ENCODE measurements around the gene EPHA3.
A peak's percentile ranks its signal among the peaks of the same experiment; 100 is the strongest.

Gene EPHA3

DNA sequence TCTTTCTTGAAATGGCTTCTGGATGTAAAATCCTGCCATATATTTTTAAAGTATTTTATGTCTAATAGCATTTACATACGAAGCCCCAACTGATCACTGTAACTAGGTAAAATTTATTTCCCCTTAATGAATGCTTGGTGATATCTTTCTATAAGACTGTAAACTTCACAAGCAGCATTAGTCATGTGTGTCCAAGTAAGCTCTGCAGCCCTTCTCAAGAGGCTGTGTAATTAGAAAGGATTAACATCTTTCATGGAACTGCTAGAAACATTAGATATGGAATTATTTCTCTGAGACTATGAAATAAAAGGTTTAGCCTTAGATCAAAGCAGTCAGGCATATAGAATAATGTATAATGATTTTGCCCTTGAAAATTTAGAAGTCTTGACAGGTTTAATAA lies 143.3 kb downstream of the EPHA3 start:
- CTCF ChIA-PET: no interaction called here

DNA sequence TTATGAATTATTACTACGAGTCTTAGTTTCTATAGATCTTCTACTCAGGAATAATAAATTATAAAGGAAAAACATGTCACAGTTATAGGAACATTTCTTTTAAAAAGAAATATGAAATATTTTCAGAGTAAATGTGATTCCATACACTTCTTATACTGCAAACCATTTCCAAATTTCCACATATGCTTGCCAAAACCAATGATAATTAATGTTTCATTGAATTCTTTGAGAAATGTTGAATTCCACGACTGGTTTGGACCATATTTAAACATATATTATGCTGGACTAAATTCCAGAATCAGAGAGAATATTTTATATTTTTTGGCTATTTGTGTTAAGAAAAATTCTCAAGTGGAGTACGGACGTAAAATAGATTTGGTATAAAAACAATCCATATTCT lies 144.6 kb downstream of the EPHA3 start:
- peaks cover 3% of the 10 kb centered on the region; the same call in 1 of the 2 replicates for H3K4me1 ChIP-seq (ENCODE audit: control insufficient read depth, insufficient read depth, low read length)
- TF ChIP-seq, protein P1, sequence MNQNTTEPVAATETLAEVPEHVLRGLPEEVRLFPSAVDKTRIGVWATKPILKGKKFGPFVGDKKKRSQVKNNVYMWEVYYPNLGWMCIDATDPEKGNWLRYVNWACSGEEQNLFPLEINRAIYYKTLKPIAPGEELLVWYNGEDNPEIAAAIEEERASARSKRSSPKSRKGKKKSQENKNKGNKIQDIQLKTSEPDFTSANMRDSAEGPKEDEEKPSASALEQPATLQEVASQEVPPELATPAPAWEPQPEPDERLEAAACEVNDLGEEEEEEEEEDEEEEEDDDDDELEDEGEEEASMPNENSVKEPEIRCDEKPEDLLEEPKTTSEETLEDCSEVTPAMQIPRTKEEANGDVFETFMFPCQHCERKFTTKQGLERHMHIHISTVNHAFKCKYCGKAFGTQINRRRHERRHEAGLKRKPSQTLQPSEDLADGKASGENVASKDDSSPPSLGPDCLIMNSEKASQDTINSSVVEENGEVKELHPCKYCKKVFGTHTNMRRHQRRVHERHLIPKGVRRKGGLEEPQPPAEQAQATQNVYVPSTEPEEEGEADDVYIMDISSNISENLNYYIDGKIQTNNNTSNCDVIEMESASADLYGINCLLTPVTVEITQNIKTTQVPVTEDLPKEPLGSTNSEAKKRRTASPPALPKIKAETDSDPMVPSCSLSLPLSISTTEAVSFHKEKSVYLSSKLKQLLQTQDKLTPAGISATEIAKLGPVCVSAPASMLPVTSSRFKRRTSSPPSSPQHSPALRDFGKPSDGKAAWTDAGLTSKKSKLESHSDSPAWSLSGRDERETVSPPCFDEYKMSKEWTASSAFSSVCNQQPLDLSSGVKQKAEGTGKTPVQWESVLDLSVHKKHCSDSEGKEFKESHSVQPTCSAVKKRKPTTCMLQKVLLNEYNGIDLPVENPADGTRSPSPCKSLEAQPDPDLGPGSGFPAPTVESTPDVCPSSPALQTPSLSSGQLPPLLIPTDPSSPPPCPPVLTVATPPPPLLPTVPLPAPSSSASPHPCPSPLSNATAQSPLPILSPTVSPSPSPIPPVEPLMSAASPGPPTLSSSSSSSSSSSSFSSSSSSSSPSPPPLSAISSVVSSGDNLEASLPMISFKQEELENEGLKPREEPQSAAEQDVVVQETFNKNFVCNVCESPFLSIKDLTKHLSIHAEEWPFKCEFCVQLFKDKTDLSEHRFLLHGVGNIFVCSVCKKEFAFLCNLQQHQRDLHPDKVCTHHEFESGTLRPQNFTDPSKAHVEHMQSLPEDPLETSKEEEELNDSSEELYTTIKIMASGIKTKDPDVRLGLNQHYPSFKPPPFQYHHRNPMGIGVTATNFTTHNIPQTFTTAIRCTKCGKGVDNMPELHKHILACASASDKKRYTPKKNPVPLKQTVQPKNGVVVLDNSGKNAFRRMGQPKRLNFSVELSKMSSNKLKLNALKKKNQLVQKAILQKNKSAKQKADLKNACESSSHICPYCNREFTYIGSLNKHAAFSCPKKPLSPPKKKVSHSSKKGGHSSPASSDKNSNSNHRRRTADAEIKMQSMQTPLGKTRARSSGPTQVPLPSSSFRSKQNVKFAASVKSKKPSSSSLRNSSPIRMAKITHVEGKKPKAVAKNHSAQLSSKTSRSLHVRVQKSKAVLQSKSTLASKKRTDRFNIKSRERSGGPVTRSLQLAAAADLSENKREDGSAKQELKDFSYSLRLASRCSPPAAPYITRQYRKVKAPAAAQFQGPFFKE (tag by site-specific recombination; IDR thresholded peaks at IDR 0.05; ENCODE audit: borderline replicate concordance): no peak
- TF ChIP-seq ZNF626 (tag by site-specific recombination; IDR thresholded peaks at IDR 0.05): no peak
- no peak for TF ChIP-seq ZNF658 (tag by site-specific recombination; IDR thresholded peaks at IDR 0.05)
- no peak for TF ChIP-seq ZSCAN23 (tag by site-specific recombination; IDR thresholded peaks at IDR 0.05)
- TF ChIP-seq ZNF324 (tag by site-specific recombination; IDR thresholded peaks at IDR 0.05): no peak

More for the DNA sequence above, 143.3 kb downstream of the EPHA3 start:
- TF ChIP-seq ZNF114 (tag by site-specific recombination; IDR thresholded peaks at IDR 0.05) (no peak), ZNF132 (tag by site-specific recombination; IDR thresholded peaks at IDR 0.05; ENCODE audit: borderline replicate concordance) (no peak), ZBTB8A (tag by site-specific recombination; IDR thresholded peaks at IDR 0.05) (no peak), ZNF501 (tag by site-specific recombination; IDR thresholded peaks at IDR 0.05) (no peak), ZNF654 (tag by site-specific recombination; IDR thresholded peaks at IDR 0.05; ENCODE audit: low read depth) (no peak), KLF10 (tag by site-specific recombination; IDR thresholded peaks at IDR 0.05) (no peak), ZNF175 (tag by site-specific recombination; IDR thresholded peaks at IDR 0.05) (no peak), ZNF202 (tag by site-specific recombination; IDR thresholded peaks at IDR 0.05; ENCODE audit: borderline replicate concordance) (no peak), FEZF1 (tag by site-specific recombination; IDR thresholded peaks at IDR 0.05) (peak; percentile 11; the same call in 1 of the 2 replicates), SP7 (tag by site-specific recombination; IDR thresholded peaks at IDR 0.05) (peak; percentile 50; the same call in 1 of the 2 replicates)
- TF ChIP-seq, protein P2, sequence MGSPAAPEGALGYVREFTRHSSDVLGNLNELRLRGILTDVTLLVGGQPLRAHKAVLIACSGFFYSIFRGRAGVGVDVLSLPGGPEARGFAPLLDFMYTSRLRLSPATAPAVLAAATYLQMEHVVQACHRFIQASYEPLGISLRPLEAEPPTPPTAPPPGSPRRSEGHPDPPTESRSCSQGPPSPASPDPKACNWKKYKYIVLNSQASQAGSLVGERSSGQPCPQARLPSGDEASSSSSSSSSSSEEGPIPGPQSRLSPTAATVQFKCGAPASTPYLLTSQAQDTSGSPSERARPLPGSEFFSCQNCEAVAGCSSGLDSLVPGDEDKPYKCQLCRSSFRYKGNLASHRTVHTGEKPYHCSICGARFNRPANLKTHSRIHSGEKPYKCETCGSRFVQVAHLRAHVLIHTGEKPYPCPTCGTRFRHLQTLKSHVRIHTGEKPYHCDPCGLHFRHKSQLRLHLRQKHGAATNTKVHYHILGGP (tag by site-specific recombination; IDR thresholded peaks at IDR 0.05): no peak
- TF ChIP-seq, protein P3, sequence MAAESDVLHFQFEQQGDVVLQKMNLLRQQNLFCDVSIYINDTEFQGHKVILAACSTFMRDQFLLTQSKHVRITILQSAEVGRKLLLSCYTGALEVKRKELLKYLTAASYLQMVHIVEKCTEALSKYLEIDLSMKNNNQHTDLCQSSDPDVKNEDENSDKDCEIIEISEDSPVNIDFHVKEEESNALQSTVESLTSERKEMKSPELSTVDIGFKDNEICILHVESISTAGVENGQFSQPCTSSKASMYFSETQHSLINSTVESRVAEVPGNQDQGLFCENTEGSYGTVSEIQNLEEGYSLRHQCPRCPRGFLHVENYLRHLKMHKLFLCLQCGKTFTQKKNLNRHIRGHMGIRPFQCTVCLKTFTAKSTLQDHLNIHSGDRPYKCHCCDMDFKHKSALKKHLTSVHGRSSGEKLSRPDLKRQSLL (tag by site-specific recombination; IDR thresholded peaks at IDR 0.05): no peak
- TF ChIP-seq, protein P4, sequence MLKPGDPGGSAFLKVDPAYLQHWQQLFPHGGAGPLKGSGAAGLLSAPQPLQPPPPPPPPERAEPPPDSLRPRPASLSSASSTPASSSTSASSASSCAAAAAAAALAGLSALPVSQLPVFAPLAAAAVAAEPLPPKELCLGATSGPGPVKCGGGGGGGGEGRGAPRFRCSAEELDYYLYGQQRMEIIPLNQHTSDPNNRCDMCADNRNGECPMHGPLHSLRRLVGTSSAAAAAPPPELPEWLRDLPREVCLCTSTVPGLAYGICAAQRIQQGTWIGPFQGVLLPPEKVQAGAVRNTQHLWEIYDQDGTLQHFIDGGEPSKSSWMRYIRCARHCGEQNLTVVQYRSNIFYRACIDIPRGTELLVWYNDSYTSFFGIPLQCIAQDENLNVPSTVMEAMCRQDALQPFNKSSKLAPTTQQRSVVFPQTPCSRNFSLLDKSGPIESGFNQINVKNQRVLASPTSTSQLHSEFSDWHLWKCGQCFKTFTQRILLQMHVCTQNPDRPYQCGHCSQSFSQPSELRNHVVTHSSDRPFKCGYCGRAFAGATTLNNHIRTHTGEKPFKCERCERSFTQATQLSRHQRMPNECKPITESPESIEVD (tag by site-specific recombination; IDR thresholded peaks at IDR 0.05): peak; percentile 55
- TF ChIP-seq, protein P5, sequence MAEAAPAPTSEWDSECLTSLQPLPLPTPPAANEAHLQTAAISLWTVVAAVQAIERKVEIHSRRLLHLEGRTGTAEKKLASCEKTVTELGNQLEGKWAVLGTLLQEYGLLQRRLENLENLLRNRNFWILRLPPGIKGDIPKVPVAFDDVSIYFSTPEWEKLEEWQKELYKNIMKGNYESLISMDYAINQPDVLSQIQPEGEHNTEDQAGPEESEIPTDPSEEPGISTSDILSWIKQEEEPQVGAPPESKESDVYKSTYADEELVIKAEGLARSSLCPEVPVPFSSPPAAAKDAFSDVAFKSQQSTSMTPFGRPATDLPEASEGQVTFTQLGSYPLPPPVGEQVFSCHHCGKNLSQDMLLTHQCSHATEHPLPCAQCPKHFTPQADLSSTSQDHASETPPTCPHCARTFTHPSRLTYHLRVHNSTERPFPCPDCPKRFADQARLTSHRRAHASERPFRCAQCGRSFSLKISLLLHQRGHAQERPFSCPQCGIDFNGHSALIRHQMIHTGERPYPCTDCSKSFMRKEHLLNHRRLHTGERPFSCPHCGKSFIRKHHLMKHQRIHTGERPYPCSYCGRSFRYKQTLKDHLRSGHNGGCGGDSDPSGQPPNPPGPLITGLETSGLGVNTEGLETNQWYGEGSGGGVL (tag by site-specific recombination; IDR thresholded peaks at IDR 0.05): no peak
- TF ChIP-seq, protein P6, sequence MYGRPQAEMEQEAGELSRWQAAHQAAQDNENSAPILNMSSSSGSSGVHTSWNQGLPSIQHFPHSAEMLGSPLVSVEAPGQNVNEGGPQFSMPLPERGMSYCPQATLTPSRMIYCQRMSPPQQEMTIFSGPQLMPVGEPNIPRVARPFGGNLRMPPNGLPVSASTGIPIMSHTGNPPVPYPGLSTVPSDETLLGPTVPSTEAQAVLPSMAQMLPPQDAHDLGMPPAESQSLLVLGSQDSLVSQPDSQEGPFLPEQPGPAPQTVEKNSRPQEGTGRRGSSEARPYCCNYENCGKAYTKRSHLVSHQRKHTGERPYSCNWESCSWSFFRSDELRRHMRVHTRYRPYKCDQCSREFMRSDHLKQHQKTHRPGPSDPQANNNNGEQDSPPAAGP (tag by site-specific recombination; IDR thresholded peaks at IDR 0.05): no peak
- TF ChIP-seq, protein P7, sequence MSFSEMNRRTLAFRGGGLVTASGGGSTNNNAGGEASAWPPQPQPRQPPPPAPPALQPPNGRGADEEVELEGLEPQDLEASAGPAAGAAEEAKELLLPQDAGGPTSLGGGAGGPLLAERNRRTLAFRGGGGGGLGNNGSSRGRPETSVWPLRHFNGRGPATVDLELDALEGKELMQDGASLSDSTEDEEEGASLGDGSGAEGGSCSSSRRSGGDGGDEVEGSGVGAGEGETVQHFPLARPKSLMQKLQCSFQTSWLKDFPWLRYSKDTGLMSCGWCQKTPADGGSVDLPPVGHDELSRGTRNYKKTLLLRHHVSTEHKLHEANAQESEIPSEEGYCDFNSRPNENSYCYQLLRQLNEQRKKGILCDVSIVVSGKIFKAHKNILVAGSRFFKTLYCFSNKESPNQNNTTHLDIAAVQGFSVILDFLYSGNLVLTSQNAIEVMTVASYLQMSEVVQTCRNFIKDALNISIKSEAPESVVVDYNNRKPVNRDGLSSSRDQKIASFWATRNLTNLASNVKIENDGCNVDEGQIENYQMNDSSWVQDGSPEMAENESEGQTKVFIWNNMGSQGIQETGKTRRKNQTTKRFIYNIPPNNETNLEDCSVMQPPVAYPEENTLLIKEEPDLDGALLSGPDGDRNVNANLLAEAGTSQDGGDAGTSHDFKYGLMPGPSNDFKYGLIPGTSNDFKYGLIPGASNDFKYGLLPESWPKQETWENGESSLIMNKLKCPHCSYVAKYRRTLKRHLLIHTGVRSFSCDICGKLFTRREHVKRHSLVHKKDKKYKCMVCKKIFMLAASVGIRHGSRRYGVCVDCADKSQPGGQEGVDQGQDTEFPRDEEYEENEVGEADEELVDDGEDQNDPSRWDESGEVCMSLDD (tag by site-specific recombination; IDR thresholded peaks at IDR 0.05): no peak
- H3K27ac ChIP-seq (ENCODE audit: extremely low read depth, low read depth, low read length): no peak overlapping the region
- no peak overlapping the region for H3K4me3 ChIP-seq (ENCODE audit: low read depth, low read length)
- no peaks in the 10 kb centered on the region for H3K9me3 ChIP-seq (ENCODE audit: control insufficient read depth, insufficient read depth, low read depth, low read length)
- POLR2A ChIA-PET: no interaction called here
- H3K36me3 ChIP-seq (ENCODE audit: control insufficient read depth in 2 of 2, insufficient read depth in 1 of 2, low read length in 2 of 2): no peaks in the 10 kb centered on the region
- peaks cover 3% of the 10 kb centered on the region; the same call in 1 of the 2 replicates for H3K4me1 ChIP-seq (ENCODE audit: control insufficient read depth, insufficient read depth, low read length)

More for the DNA sequence above, 144.6 kb downstream of the EPHA3 start:
- no peak overlapping the region for H3K4me3 ChIP-seq (ENCODE audit: low read depth, low read length)
- no peaks in the 10 kb centered on the region for H3K36me3 ChIP-seq (ENCODE audit: control insufficient read depth in 2 of 2, insufficient read depth in 1 of 2, low read length in 2 of 2)
- CTCF ChIA-PET: no interaction called here
- no peaks in the 10 kb centered on the region for H3K9me3 ChIP-seq (ENCODE audit: control insufficient read depth, insufficient read depth, low read depth, low read length)
- no peak overlapping the region for H3K27ac ChIP-seq (ENCODE audit: extremely low read depth, low read depth, low read length)
- POLR2A ChIA-PET: no interaction called here
